Subcutaneous adipose tissue (tissue), 4 donors: Measurements from ENCODE around the gene TCF15. TPM values are rescaled to one million over a fixed set of nuclear protein-coding genes. Genes with fewer than 3 reads are reported as not detected.

Source experiments
- total RNA-seq, 4 donors: library from RNA; depleted of rRNA; stranded (reverse); fragments of >200 nt; gene quantifications; one replicate each; pipeline ENCODE4 v1.1.0, GENCODE V29; 2016
- TF ChIP-seq, protein P1 (sequence below): fragments of 450-650 bp; IDR thresholded peaks from one replicate; pipeline ENCODE4 v1.5.1; 2016; ENCODE audit warnings: low read depth, mild to moderate bottlenecking, control low read depth, antibody characterized with exemption, moderate library complexity

Gene TCF15
- total RNA-seq, 4 donors from 2014 or later, result 0.34 to 3.4 (median 2.3) TPM

DNA sequence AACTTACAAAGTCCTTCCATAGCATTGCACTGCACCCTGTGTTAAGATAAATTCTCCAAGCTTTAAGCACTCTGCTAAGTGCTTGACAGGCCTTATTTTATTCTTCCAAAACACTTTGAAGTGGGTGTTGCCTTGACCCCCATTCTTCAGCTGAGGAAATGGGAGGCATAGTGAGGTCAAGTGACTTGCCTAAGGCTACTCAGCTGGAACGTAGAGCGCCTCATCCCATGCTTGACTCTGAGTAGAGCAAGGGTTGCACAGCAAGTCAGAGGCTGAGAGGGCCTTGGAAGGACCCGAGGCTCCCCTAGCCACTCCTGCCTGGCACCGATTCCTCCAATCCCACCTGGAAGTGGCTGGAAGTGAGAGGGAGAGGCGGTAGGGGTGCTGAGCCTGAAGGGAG, 46.9 kb downstream of the TCF15 start:
- TF ChIP-seq, protein P1, sequence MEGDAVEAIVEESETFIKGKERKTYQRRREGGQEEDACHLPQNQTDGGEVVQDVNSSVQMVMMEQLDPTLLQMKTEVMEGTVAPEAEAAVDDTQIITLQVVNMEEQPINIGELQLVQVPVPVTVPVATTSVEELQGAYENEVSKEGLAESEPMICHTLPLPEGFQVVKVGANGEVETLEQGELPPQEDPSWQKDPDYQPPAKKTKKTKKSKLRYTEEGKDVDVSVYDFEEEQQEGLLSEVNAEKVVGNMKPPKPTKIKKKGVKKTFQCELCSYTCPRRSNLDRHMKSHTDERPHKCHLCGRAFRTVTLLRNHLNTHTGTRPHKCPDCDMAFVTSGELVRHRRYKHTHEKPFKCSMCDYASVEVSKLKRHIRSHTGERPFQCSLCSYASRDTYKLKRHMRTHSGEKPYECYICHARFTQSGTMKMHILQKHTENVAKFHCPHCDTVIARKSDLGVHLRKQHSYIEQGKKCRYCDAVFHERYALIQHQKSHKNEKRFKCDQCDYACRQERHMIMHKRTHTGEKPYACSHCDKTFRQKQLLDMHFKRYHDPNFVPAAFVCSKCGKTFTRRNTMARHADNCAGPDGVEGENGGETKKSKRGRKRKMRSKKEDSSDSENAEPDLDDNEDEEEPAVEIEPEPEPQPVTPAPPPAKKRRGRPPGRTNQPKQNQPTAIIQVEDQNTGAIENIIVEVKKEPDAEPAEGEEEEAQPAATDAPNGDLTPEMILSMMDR, result no peak

DNA sequence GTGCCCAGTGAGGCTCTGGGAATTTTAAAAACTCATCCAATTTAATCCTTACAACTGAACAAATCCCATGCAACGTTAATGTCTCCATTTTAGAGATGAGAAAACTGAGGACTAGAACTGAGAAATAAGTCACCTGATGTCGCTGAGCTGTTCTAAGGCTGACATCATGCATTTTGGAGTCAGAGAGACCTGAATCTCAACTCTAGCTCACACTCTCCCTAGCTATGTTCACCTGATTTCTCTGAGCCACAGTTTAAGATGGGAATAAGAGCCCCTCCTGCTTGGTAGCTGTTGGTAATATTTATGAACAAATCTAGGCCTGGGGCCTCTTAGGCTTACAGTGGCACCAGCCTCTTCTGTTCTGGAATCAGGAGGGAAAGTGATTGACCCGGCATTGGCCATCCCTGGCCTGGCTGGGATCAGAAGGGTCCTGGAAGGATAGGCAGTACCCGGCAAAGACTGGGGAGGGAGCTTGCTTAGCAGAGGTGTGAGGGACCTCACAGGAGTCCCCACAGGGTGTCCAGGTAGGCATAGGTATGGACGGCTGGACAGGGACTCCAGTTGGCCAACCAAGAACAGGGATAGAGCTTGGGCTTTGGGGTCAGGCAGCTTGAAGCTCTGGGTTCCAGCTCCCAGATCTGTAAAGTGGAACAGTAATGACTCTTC, 47.7 kb downstream of the TCF15 start:
- TF ChIP-seq, protein P1, result no peak

DNA sequence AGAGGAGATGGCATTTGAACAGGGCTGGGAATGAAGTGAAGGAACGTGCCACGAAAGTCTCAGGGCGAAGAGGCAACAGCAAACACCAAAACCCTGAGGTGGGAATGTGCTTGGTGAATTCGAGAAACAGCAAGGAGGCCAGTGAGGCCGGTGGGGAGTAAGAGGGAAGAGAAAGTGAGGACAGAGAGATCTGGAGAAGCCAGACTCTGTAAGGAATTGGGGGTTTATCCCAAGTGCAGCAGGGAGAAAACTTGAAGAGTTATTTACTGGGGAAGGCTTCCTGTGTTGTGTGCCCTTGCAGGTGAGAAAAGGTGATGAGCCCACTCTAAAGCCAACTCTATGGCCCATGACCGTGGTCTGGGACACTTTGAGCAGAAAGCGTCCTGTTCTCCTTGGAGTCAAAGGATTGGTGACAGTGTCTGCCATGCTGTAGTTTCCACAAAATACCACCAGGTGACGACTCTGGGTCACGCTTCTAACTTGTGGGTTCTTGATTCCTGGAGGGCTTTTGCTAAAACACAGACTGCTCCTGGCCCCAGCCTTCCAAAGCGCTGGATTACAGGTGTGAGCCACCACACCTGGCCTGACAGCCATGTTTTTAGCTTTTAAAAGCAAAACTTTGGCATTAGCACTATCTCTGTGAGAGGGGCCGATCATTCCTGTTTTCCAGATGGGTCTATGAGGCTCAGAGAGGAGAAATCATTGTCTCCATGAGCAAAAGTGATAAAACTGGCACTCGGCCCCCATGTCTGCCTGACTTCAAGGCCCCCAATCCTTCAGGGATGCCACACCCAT, 48.5 kb downstream of the TCF15 start:
- TF ChIP-seq, protein P1, result no peak

DNA sequence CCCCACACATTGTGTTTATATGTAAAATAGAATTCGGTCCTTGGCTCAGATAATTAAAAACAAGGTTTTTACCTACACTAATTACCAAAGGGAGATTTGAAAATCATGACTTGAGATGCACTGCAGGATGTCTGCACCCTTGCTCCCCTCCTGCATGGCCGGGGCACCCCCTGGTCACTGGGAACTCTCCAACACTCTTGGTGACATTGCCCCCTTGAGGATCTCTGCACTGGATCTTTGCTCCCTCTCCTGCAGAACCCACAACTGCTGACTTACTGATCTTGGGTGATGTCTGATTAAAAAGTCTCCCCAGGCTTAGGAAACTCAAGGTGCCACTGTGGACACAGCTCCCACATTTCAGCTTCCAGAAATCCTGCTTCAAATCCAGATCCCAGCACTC, 49.4 kb downstream of the TCF15 start:
- TF ChIP-seq, protein P1, result no peak

DNA sequence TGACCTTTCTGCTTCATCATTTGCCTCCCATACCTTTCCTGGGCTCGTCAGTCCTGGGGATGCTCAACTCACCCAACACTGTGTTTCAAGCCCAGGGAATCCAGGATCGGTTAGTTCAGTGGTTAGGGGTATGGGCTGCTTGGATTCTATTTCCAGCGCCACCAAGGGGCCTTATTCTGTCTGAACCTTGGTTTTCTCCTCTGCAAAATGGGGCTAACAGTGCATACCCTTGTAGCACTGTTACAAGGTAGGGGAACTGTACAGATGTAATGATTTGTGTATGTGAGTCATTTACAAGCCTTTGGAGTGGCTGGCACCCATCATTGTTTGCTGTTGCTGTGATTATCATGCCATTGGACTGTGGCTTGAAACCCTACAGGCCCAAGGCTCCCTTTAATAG, 52.0 kb downstream of the TCF15 start:
- TF ChIP-seq, protein P1, result no peak

DNA sequence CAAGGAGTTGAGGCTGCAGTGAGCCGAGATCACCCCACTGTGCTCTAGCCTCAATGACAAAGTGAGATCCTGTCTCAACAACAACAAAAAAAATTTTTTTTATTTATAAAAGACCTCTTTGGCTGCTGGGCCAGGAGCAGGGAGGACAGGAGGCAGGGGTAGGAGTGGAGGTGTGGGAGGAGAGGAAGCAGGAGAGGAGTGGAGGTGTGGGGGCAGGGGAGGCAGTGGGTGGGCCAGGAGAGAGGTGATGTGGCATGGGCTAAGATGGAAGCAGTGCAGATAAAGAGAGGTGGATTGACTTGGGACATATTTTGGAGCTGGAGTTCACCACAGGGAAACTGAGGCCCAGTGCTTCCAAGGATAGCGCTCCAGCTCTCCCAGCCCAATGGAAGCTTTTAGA, 53.1 kb downstream of the TCF15 start:
- TF ChIP-seq, protein P1, result no peak

DNA sequence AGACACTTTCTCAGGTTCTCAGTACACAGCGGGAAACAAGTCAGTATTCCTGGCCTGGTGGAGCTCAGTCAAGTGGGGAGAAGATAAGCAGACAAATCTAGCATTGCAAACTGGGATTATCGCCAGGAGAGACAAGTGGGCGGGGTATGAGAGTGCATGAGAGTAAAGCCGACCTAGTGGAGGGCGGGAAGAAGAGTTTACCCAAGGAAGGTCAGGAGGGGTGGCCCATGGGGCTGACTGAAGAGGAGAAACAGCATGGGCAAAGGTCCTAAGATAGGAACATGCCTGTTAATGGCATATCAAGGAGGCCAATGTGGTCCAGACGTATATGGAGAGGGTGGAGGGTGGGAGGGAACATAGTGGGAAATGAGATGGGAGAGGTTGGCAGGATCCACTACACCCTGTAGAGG, 54.1 kb downstream of the TCF15 start:
- TF ChIP-seq, protein P1, result no peak
